ES-I3 (cell line): ENCODE data around the gene KIAA0319L.

ENCODE experiments used
- H3K36me3 ChIP-seq: 2 replicates; pipeline ENCODE4 v1.6.1; 2013; ENCODE audit warnings: mild to moderate bottlenecking, low read length, control low read depth, moderate library complexity; ENCODE audit not compliant: insufficient read depth
- H3K4me1 ChIP-seq: 2 replicates; pipeline ENCODE4 v1.6.1; 2013; ENCODE audit warnings: mild to moderate bottlenecking, control low read depth, low read length; ENCODE audit not compliant: insufficient read depth
- H3K9ac ChIP-seq: 2 replicates; pipeline ENCODE4 v1.6.1; 2013; ENCODE audit warnings: low read depth, mild to moderate bottlenecking, low read length, moderate library complexity
- H3K9me3 ChIP-seq: 2 replicates; pipeline ENCODE4 v1.6.1; 2013; ENCODE audit warnings: mild to moderate bottlenecking, low read length, moderate library complexity; ENCODE audit not compliant: control insufficient read depth, insufficient read depth

The KIAA0319L gene

DNA sequence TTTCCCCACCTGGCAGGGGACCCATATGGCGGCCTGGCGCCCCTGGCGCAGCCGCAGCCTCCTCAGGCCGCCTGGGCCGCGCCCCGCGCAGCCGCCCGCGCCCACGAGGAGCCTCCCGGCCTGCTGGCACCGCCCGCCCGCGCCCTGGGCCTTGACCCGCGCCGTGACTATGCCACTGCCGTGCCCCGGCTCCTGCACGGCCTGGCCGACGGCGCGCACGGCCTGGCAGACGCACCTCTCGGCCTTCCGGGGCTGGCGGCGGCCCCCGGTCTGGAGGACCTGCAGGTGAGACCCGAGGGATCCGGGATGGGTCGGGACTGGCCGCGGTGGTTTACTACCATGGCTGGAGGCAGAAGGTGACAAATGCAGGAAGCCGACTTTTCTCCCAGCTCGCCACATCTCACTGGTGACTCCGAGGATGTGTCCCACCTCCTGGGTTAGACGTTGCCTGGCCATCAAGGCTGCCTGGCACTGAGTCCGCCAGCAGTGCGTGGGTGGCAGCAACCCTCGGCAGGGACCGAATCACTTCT, 17.0 kb upstream of the KIAA0319L start:
- H3K9me3 ChIP-seq = no peaks in the 10 kb centered on the region
- no peaks in the 10 kb centered on the region for H3K36me3 ChIP-seq
- peaks cover 20% of the 10 kb centered on the region for H3K4me1 ChIP-seq
- H3K9ac ChIP-seq = peak overlapping the region; percentile 52; the same call in 1 of the 2 replicates

DNA sequence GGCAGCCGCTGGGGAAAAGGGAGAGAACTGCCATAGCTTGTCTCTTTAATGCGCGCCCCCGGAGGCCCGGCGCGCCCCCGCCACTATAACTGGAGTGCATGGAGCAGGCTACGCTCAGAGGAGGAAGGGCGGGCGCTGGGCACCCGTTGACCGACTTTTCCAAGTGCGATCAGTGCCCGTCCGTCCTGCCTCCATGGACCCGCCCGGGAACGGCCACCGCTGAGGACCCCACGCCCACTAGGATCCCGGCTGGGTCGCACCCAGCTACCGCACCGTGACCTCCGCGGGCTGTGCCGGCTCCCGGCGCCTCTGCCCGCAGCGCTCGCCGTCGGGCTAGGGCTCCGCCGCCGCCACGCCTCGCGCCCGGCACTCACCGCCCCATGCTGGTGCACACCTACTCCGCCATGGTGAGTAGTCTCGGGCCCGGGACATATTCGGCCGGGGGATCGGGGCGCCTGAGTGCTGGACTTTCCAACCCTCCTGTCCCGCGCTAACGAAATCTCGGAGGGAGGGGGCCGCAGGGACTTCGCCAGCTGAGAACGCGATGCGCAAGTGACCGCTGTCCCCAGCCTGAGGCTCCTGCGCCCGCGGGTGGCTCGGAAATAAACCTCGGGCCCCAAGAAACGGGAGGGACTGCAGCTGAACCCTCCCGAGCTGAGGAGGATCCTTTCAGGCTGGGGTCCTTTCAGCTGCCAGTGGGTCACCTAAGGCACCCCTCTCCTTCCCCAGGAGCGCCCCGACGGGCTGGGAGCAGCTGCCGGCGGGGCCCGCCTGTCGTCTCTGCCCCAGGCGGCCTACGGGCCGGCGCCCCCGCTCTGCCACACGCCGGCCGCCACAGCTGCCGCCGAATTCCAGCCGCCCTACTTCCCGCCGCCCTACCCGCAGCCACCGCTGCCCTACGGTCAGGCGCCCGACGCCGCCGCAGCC, 16.3 kb upstream of the KIAA0319L start, which contains the start of gene TFAP2E:
Gene TFAP2E, plus strand, starts transcription at position 117 of the 927 bp plus-strand sequence. Its CDS starts 264 bp downstream, at position 381.
- peaks cover 20% of the 10 kb centered on the region for H3K4me1 ChIP-seq
- H3K9ac ChIP-seq = peak within 1 kb of the TSS; percentile 52
- no peaks in the 10 kb centered on the region for H3K36me3 ChIP-seq
- no peaks in the 10 kb centered on the region for H3K9me3 ChIP-seq

DNA sequence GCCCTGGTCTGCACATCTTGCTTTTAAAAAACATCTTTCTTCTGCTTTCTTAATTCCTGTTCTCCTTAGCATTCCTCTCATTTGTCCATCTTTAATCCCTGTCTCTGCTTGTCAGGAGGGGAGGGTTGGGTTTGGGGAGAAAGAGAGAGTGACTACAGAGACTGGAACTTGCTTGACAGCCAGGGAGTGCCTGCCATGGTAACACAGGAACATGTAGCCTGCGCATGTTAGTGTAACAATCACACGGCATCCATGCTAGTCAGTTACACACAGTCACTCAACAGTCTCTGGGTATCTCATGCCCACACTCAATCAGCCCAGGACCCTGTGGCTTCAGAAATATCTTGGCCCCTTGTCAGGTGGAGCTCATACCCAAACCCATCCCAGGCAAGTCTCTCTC, 15.1 kb upstream of the KIAA0319L start:
- H3K4me1 ChIP-seq = peaks cover 20% of the 10 kb centered on the region
- no peak overlapping the region for H3K9ac ChIP-seq
- no peaks in the 10 kb centered on the region for H3K9me3 ChIP-seq
- H3K36me3 ChIP-seq = no peaks in the 10 kb centered on the region

DNA sequence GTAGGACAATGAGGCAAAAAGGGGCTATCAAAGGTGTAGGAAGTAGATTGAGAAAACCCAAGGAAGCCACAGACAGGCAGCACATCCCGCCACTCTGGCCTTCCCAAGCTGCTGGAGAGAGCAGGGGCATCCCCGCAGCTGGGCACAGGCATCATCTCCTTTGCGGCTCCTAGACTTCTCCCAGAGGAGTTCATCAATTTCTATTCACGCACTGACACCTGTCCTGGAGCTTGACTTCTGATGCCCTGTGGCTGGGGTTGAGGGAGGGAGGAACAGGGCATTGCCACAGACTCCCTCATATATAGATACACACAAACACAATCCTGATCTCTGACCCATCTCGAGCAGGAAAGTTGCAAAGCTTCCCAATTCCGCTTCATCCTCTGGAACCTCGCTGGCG, 14.1 kb upstream of the KIAA0319L start:
- H3K9me3 ChIP-seq = no peaks in the 10 kb centered on the region
- H3K4me1 ChIP-seq = peaks cover 16% of the 10 kb centered on the region
- no peak overlapping the region for H3K9ac ChIP-seq
- no peaks in the 10 kb centered on the region for H3K36me3 ChIP-seq

DNA sequence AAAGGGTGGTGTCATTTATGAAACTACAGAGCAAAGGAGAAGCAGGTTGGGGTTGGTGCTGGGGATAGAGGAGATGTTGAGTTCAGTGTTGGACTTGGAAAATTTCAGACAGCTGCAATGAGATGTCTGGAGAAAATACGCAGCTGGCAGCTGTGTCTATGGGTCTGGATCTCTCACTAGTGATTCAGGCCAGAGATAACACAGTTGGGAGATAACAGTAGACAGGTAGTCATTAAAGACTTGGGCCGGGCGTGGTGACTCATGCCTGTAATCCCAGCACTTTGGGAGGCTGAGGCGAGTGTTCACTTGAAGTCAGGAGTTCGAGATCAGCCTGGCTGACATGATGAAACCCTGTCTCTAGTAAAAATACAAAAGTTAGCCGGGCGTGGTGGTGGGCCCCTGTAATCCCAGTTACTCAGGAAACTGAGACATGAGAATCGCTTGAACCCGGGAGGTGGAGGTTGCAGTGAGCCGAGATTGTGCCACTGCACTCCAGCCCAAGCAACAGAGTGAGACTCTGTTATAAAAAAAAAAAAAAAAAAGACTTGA, 13.5 kb upstream of the KIAA0319L start:
- Histone ChIP-seq H3K9me3 (no peaks in the 10 kb centered on the region), H3K4me1 (peaks cover 11% of the 10 kb centered on the region), H3K9ac (no peak overlapping the region)

DNA sequence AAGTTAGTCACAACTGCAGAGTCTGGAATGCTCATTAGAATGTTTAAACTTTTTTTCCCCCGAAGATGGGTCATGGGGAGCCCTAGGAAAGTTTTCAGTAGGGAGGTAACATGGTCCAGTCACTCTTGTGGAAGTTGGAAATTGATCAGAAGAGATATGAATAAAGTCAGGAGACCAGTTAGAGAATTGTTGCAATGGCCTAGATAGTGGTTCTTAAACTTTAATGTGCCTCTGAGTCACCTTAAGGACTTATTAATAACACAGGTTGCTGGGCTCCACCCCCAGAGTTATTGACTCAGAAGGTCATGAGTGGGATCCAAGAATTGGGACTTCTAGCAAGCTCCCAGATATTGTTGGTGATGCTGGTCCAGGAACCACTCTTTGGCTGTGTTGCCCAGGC, 12.7 kb upstream of the KIAA0319L start:
- H3K9me3 ChIP-seq = no peaks in the 10 kb centered on the region
- H3K4me1 ChIP-seq = peaks cover 4% of the 10 kb centered on the region
- no peak overlapping the region for H3K9ac ChIP-seq
- H3K36me3 ChIP-seq = no peaks in the 10 kb centered on the region

More for the DNA sequence above, 13.5 kb upstream of the KIAA0319L start:
- H3K36me3 ChIP-seq = no peaks in the 10 kb centered on the region

DNA sequence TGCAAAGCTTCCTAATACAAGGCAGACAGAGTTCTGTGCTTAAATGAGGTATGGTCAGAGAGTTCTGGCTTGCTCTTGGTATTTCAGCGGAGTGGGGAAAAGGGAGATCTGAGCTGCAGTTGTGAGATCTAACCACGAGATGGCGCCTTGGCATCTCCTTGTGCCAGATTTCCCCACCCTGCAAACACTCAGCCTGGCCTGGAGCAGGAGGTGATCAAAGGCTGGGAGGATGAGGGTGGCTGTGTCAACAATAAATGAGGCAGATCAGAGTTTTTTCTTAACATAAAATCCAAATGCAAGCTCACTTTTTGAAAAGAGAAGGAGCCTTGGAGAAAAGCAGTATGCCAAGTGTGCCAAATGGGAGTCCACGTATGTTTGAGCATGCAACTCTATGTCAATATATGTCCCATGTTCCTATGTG, 11.8 kb upstream of the KIAA0319L start:
- no peaks in the 10 kb centered on the region for H3K9me3 ChIP-seq
- H3K9ac ChIP-seq = no peak overlapping the region
- H3K4me1 ChIP-seq = no peaks in the 10 kb centered on the region; the same call in 1 of the 2 replicates
- no peaks in the 10 kb centered on the region; the same call in 1 of the 2 replicates for H3K36me3 ChIP-seq

DNA sequence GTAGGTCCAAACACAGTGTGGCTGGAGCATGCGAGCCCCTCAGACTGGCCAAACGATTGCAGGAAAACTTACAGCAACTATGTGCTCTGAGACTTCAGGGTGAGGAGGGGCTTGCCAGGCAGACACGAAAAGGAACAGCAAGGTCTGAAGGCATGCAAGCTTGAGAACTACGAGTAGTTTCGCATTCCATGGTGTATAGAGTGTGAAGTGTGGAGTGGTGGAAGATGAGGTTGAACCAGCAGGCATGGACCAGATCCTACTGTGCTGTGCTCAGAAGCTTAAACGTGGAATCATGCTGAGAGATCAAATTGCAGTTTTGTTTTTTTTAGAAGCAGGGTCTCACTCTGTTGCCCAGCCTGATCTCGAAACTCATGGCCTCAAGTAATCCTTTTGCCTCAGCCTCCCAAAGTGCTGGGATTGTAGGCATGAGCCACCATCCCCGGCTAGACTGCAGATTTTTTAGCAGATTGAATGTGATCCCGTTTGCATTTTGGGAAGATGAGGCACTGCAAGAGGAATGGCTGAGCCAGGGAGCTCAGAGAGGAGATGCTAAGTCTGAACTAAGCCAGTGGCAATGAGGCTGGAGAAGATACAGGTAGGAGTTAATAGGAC, 10.8 kb upstream of the KIAA0319L start:
- no peaks in the 10 kb centered on the region; the same call in 1 of the 2 replicates for H3K4me1 ChIP-seq
- H3K36me3 ChIP-seq = no peaks in the 10 kb centered on the region; the same call in 1 of the 2 replicates
- H3K9ac ChIP-seq = no peak overlapping the region
- no peaks in the 10 kb centered on the region for H3K9me3 ChIP-seq

DNA sequence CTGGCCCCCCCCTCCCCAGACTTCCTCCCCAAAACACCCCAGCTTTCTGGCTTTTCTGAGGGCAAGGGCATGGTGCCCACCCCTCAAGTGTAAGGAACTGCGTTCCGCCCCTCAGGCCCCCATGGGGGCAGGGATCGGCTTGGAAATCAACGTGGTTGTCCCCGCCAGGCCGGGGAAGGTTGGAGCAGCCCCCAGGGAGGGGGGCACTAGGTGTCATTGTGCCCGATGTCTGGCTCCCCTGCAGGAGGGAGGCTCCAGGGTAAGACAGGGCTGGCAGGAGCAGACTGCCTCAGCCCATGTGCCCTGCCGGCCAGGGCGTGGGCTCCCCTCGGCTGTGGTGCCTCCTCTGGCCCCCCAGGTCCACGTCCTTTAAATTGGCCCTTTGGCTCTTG, 8.5 kb upstream of the KIAA0319L start:
- H3K4me1 ChIP-seq = no peaks in the 10 kb centered on the region

DNA sequence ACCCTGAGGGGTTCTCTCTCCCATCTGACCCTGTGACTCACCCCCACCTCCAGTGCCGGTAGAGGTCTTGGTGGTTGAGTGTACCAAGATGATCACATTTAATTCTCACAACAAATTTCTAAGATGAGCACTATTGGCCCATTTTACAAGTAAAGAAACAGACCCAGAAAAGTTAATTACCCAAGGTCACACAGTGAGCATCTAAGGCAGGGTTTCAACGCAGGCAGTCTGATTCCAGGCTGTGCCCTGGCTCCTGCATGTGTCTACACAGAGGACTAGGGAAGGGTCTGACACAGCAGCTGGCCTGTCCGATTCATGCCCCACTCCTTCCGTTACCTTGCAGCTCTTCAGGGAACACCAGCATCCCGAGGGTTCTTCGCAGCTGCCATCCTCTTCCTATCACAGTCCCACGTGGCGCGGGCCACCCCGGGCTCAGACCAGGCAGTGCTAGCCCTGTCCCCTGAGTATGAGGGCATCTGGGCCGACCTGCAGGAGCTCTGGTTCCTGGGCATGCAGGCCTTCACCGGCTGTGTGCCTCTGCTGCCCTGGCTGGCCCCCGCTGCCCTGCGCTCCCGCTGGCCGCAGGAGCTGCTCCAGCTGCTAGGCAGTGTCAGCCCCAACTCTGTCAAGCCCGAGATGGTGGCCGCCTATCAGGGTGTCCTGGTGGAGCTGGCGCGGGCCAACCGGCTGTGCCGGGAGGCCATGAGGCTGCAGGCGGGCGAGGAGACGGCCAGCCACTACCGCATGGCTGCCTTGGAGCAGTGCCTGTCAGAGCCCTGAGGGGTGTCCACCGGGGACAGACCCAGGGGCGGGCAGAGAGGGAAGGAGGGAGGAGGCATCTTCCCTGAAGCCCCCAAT, 7.9 kb upstream of the KIAA0319L start:
- Histone ChIP-seq H3K36me3 (no peaks in the 10 kb centered on the region; the same call in none of the 2 replicates), H3K9ac (no peak overlapping the region), H3K4me1 (no peaks in the 10 kb centered on the region)

More for the DNA sequence above, 8.5 kb upstream of the KIAA0319L start:
- H3K9me3 ChIP-seq = no peaks in the 10 kb centered on the region
- no peak overlapping the region for H3K9ac ChIP-seq
- no peaks in the 10 kb centered on the region; the same call in none of the 2 replicates for H3K36me3 ChIP-seq

DNA sequence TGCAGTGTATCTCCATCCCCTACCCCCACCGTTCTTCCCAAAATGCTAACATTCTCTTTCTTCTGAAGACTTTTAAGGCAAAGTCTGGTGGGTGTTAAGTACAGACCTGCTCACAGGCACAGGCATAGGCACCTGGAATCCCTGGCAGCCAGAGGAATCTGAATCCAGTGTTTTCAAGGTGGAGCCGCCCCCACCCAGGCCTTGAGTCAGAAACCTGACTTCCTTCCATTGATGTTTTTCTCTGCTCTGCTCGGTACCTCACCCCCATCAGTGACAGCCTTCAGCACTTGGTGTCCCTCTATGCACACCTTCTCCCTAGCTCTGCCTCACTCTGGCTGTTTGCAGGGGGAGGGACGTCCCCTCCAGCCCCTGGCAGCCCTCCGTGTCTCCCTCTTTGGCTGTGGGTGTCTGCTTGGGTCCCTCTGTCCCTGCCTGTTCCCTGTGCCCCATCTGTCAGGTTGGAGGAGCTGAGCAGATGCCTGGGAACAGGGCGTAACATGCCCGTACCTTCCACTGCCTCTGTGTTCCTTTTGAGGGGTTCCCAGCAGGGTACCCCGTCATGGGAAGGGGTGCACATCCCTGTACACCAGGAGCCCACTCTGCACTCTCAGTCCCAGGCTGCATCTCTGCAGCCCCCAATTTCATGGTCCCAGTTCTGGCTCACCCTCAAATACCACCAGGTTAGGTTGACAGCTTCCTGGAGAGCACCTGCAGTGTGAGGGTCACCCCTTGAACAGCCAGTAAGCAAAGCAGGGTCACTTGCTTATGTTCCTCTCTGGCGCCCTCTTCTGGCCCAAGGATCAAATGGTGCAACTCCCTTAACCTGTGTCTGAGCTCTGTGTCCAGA, 7.1 kb upstream of the KIAA0319L start:
- Histone ChIP-seq H3K36me3 (no peaks in the 10 kb centered on the region; the same call in none of the 2 replicates), H3K9me3 (no peaks in the 10 kb centered on the region), H3K4me1 (no peaks in the 10 kb centered on the region), H3K9ac (no peak overlapping the region)

More for the DNA sequence above, 7.9 kb upstream of the KIAA0319L start:
- H3K9me3 ChIP-seq = no peaks in the 10 kb centered on the region

DNA sequence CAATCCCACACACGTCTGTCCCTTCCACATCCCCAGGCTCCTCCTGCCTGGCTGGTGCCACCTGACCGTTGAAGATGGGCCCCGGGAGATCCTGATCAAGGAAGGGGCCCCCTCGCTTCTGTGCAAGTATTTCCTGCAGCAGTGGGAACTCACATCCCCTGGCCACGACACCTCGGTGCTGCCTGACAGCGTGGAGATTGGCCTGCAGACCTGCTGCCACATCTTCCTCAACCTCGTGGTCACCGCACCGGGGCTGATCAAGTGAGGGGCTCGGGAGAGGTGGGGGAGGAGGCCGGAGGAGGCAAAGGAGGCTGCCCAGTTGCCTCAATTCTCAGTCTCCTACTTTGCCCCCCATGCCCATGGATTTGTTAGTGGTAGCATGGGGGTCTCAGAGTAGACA, 6.0 kb upstream of the KIAA0319L start:
- no peak overlapping the region for H3K9ac ChIP-seq
- H3K9me3 ChIP-seq = no peaks in the 10 kb centered on the region
- no peaks in the 10 kb centered on the region for H3K4me1 ChIP-seq
- no peaks in the 10 kb centered on the region; the same call in none of the 2 replicates for H3K36me3 ChIP-seq
